GM12872 (cell line): ENCODE data around the gene ASTE1.

Experiments used
- CTCF ChIP-seq: IDR thresholded peaks from 3 replicates; pipeline ENCODE4 v1.5.1; 2011; ENCODE audit warnings: low read depth, mild to moderate bottlenecking, low read length, moderate library complexity; ENCODE audit not compliant: insufficient read depth

ASTE1 gene

GRCh38 chr3:131025539-131025938 lies 1.1 kb downstream of the ASTE1 start:
- no peak for TF ChIP-seq CTCF

GRCh38 chr3:131020122-131020693 lies 6.4 kb downstream of the ASTE1 start:
- no peak for TF ChIP-seq CTCF

DNA sequence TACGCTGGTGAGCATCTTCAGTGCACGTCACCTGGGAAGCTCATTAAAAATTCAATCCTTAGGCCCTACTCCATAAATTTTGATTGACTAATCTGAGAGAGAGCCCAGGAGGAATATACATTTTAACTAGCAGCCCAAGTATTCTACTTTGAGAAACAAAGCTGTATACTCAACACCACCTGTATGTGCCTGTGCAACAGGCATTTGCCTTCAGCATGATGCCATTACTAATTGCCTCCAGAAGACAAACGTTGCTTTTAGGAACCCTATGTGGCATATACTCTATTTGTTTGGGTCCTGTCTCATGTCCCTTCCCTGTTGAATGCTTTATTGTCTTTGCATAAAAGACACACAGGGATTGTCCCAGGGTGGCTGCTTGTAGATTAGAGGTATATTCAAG lies 7.7 kb downstream of the ASTE1 start:
- no peak for TF ChIP-seq CTCF

DNA sequence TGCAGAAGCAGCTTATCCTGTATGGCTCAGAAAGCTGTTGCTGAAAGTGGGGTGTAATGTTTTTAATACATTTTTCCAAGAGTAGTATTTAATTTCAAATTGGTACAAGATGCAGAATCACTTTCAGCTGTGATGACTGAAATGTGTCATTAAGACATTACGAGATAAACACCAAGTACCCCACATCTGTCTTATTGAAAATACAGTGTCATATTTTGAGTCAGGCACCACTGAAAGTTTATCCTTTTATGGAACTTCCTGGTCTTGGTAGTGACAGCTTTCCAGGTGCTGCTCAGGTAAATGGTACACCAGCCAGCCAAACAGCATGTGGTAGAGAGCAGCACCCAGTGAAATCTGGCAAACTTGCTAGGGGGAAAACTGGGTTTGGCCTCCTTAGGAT lies 16.9 kb downstream of the ASTE1 start:
- no peak for TF ChIP-seq CTCF

- no peak for TF ChIP-seq CTCF
These were observed 18.3 kb downstream of the ASTE1 start for GRCh38 chr3:131008326-131008725.

GRCh38 chr3:131007782-131008181 lies 18.8 kb downstream of the ASTE1 start:
- TF ChIP-seq CTCF: no peak

DNA sequence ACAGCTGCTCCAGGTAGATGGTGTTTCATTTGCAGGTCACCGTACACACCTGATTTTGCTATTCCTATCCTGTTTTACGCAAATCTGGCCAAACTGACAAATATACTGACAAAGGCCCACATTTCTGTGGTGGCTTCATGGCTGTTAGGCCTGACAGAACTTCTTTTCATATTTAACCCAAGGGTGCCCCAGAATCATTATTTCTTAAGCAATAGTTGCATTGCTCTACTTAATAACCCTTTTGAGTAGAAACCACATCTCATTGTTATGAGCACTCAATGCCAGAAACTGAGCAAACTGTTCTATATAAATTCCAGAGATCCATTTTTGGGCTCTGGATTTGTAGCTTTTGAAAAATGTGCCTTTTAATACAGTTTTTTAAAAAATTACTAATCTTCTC lies 19.4 kb downstream of the ASTE1 start:
- no peak for TF ChIP-seq CTCF
